ENCODE data around the gene GPR22. TPM values are rescaled to one million over a fixed set of nuclear protein-coding genes. Genes with fewer than 3 reads are reported as not detected.

GPR22 gene
- total and polyA plus RNA-seq, 10 of the 15 experiments (the other 5 are each of a cell fraction or from before 2014, with no cell fraction given): 0.11 to 0.71 (median 0.47) TPM; not detected in 6

DNA sequence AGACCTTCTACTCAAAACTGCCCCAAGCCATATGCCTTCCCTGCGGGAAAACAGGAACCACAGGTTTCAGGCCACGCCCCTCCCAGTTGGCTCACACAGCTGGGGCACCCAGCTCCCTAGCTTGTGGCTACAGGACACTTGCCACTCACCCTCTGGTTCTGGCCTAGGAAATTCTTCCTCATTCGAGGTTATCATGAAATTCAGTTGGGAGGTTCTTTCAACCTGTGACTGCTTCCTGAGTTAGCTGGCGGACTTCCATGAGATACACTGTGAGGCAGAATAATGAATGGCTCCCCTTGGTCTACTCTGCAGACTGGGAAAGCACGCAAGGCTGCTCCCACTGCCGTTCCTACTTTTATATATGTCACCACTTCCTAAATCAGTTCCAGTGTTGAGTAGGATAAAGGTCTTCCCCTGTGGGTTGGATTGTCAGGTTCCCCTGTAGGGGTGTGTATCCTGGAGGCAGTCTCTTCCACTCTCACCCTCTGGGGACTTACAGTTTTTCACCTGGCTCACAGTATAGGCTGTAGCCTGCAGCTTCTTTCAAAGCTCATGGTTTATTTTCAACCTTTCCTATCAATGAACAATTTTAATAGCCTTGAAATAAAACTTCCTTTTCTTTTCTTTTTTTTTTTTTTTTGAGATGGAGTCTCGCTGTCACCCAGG lies 37.0 kb downstream of the GPR22 start:
- Histone ChIP-seq H3K36me3 (ENCODE audit: control insufficient read depth in 2 of 2, insufficient read depth in 2 of 2, low read length in 1 of 2) (peaks cover 0 to 6% of the 10 kb centered on the region in 2 experiments; a peak in 2 of 4 replicates), H3K4me1 (ENCODE audit: control insufficient read depth, insufficient read depth, low read length) (no peaks in the 10 kb centered on the region), H4K20me1 (ENCODE audit: control insufficient read depth, insufficient read depth) (no peaks in the 10 kb centered on the region), H2AFZ (ENCODE audit: control insufficient read depth, low read depth, low read length) (no peak overlapping the region), H3K9me3 (replicated peaks; ENCODE audit: control insufficient read depth, insufficient read depth, low read length) (no peaks in the 10 kb centered on the region), H3K4me2 (ENCODE audit: control insufficient read depth, insufficient read depth) (no peak overlapping the region), H3K27ac (ENCODE audit: control insufficient read depth, insufficient read depth) (no peak overlapping the region), H3K79me2 (ENCODE audit: control insufficient read depth, insufficient read depth, low read length) (no peaks in the 10 kb centered on the region), H3K4me3 (no peak overlapping the region), H3K27me3 (replicated peaks in 1 of 2; ENCODE audit: control insufficient read depth in 2 of 2, insufficient read depth in 2 of 2, low read length in 1 of 2) (no peaks in the 10 kb centered on the region), H3K9ac (ENCODE audit: control insufficient read depth, insufficient read depth, low read length) (no peak overlapping the region)
- ATAC-seq (no peak), FAIRE-seq (no peak), DNase-seq (ENCODE audit: low read depth, low spot score) (no peak)
- intact Hi-C loops (cut with micrococcal nuclease; ENCODE audit: unreplicated experiment) (no loop called here), in situ Hi-C loops (cut with MboI) (no loop called here)
- no TSS peak for BruUV-seq (replicated peaks)
- CTCF ChIA-PET: interaction anchor here (1.3 kb wide), 1 partner anchor 360 kb away, joined by 3 read pairs; no protein-coding TSS in a partner anchor
- WGBS (ENCODE audit: insufficient coverage, insufficient replicate concordance, low lambda C conversion rate, missing lambda C conversion rate): 85% methylated on average over 7 of the region's 7 CpGs
- TF ChIP-seq MYB (IDR thresholded peaks at IDR 0.05; ENCODE audit: borderline replicate concordance, low read depth, low read length): no peak
- TF ChIP-seq, protein P1, sequence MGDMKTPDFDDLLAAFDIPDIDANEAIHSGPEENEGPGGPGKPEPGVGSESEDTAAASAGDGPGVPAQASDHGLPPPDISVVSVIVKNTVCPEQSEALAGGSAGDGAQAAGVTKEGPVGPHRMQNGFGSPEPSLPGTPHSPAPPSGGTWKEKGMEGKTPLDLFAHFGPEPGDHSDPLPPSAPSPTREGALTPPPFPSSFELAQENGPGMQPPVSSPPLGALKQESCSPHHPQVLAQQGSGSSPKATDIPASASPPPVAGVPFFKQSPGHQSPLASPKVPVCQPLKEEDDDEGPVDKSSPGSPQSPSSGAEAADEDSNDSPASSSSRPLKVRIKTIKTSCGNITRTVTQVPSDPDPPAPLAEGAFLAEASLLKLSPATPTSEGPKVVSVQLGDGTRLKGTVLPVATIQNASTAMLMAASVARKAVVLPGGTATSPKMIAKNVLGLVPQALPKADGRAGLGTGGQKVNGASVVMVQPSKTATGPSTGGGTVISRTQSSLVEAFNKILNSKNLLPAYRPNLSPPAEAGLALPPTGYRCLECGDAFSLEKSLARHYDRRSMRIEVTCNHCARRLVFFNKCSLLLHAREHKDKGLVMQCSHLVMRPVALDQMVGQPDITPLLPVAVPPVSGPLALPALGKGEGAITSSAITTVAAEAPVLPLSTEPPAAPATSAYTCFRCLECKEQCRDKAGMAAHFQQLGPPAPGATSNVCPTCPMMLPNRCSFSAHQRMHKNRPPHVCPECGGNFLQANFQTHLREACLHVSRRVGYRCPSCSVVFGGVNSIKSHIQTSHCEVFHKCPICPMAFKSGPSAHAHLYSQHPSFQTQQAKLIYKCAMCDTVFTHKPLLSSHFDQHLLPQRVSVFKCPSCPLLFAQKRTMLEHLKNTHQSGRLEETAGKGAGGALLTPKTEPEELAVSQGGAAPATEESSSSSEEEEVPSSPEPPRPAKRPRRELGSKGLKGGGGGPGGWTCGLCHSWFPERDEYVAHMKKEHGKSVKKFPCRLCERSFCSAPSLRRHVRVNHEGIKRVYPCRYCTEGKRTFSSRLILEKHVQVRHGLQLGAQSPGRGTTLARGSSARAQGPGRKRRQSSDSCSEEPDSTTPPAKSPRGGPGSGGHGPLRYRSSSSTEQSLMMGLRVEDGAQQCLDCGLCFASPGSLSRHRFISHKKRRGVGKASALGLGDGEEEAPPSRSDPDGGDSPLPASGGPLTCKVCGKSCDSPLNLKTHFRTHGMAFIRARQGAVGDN (IDR thresholded peaks at IDR 0.05): no peak
- no peak for TF ChIP-seq SIN3A (IDR thresholded peaks at IDR 0.05; ENCODE audit: low read depth, low read length)
- POLR2A ChIA-PET: no interaction called here
- SMC1A ChIA-PET (ENCODE audit: uncharacterized antibody, unreplicated experiment): interaction anchor here (0.5 kb wide), 1 partner anchor 694 kb away, joined by 3 read pairs; no protein-coding TSS in a partner anchor
- RAD21 ChIA-PET (ENCODE audit: unreplicated experiment): no interaction called here

Small RNAs within 50 kb of the gene (small RNA-seq; reads per million reads assigned to genes)
- gene AC002381.1: not detected

Other genes starting within 250 kb of the GPR22 start
- 15.1 and 18.0 TPM in 2 replicates for gene COG5, start 93.9 kb downstream of the GPR22 start, total RNA-seq (2014; rRNA removed)
- 27.9 and 30.4 TPM in 2 replicates for gene COG5, start 93.9 kb downstream of the GPR22 start, total RNA-seq (2014; rRNA removed; fragmentation: Illumina TruSeq; extraction: Trizol)
- 17.8 and 19.7 TPM in 2 replicates for gene COG5, start 93.9 kb downstream of the GPR22 start, total RNA-seq (2021)
- gene COG5, start 93.9 kb downstream of the GPR22 start, polyA plus RNA-seq (2011; rRNA removed): 25.1 and 37.8 TPM in 2 replicates
- gene COG5, start 93.9 kb downstream of the GPR22 start, polyA plus RNA-seq (2014; fragmentation: Illumina TruSeq; extraction: Trizol): 15.3 and 24.6 TPM in 2 replicates
- gene COG5, start 93.9 kb downstream of the GPR22 start, polyA plus RNA-seq (2014; fragmentation: Nextera tagmentation; extraction: Ambion mirVana): 1 to 10 TPM; 5.5 to 6.8 TPM
- 17.9 and 18.8 TPM in 2 replicates for gene COG5, start 93.9 kb downstream of the GPR22 start, polyA plus RNA-seq (2014; rRNA removed)
- 10 to 100 TPM; 13.7 to 15.9 TPM for gene COG5, start 93.9 kb downstream of the GPR22 start, polyA plus RNA-seq (2016; fragmentation: Nextera tagmentation; extraction: Ambion mirVana)
- gene DUS4L, start 93.9 kb downstream of the GPR22 start, total RNA-seq (2014; rRNA removed): 12.8 and 13.3 TPM in 2 replicates
- 12.3 and 12.7 TPM in 2 replicates for gene DUS4L, start 93.9 kb downstream of the GPR22 start, total RNA-seq (2014; rRNA removed; fragmentation: Illumina TruSeq; extraction: Trizol)
- 7.6 and 11.7 TPM in 2 replicates for gene DUS4L, start 93.9 kb downstream of the GPR22 start, total RNA-seq (2021)
- gene DUS4L, start 93.9 kb downstream of the GPR22 start, polyA plus RNA-seq (2011; rRNA removed): 10.6 and 18.0 TPM in 2 replicates
- 14.1 and 19.2 TPM in 2 replicates for gene DUS4L, start 93.9 kb downstream of the GPR22 start, polyA plus RNA-seq (2014; fragmentation: Illumina TruSeq; extraction: Trizol)
- 1 to 10 TPM; 5.3 to 7.1 TPM for gene DUS4L, start 93.9 kb downstream of the GPR22 start, polyA plus RNA-seq (2014; fragmentation: Nextera tagmentation; extraction: Ambion mirVana)
- gene DUS4L, start 93.9 kb downstream of the GPR22 start, polyA plus RNA-seq (2014; rRNA removed): 12.1 and 13.0 TPM in 2 replicates
- gene DUS4L, start 93.9 kb downstream of the GPR22 start, polyA plus RNA-seq (2016; fragmentation: Nextera tagmentation; extraction: Ambion mirVana): 10 to 100 TPM; 13.3 to 15.3 TPM
- 26.5 and 33.2 TPM in 2 replicates for gene BCAP29, start 110.2 kb downstream of the GPR22 start, total RNA-seq (2014; rRNA removed)
- gene BCAP29, start 110.2 kb downstream of the GPR22 start, total RNA-seq (2014; rRNA removed; fragmentation: Illumina TruSeq; extraction: Trizol): 42.8 and 44.2 TPM in 2 replicates
- 32.0 and 33.4 TPM in 2 replicates for gene BCAP29, start 110.2 kb downstream of the GPR22 start, total RNA-seq (2021)
- 33.3 and 53.2 TPM in 2 replicates for gene BCAP29, start 110.2 kb downstream of the GPR22 start, polyA plus RNA-seq (2011; rRNA removed)
- gene BCAP29, start 110.2 kb downstream of the GPR22 start, polyA plus RNA-seq (2014; fragmentation: Illumina TruSeq; extraction: Trizol): 58.5 and 72.0 TPM in 2 replicates
- gene BCAP29, start 110.2 kb downstream of the GPR22 start, polyA plus RNA-seq (2014; fragmentation: Nextera tagmentation; extraction: Ambion mirVana): 10 to 100 TPM; 26.6 to 36.3 TPM
- 21.2 and 27.0 TPM in 2 replicates for gene BCAP29, start 110.2 kb downstream of the GPR22 start, polyA plus RNA-seq (2014; rRNA removed)
- 10 to 100 TPM; 46.9 to 48.5 TPM for gene BCAP29, start 110.2 kb downstream of the GPR22 start, polyA plus RNA-seq (2016; fragmentation: Nextera tagmentation; extraction: Ambion mirVana)
- gene SLC26A4, start 190.8 kb downstream of the GPR22 start, total RNA-seq (2014; rRNA removed): 0.06 TPM in 1 of 2 replicates, not detected in the other
- 0.09 and 0.18 TPM in 2 replicates for gene SLC26A4, start 190.8 kb downstream of the GPR22 start, total RNA-seq (2014; rRNA removed; fragmentation: Illumina TruSeq; extraction: Trizol)
- not detected in 2 replicates for gene SLC26A4, start 190.8 kb downstream of the GPR22 start, total RNA-seq (2021)
- 0.08 and 0.17 TPM in 2 replicates for gene SLC26A4, start 190.8 kb downstream of the GPR22 start, polyA plus RNA-seq (2011; rRNA removed)
- 0.01 and 0.21 TPM in 2 replicates for gene SLC26A4, start 190.8 kb downstream of the GPR22 start, polyA plus RNA-seq (2014; fragmentation: Illumina TruSeq; extraction: Trizol)
- not detected for gene SLC26A4, start 190.8 kb downstream of the GPR22 start, polyA plus RNA-seq (2014; fragmentation: Nextera tagmentation; extraction: Ambion mirVana)
- 0.20 TPM in 1 of 2 replicates, not detected in the other for gene SLC26A4, start 190.8 kb downstream of the GPR22 start, polyA plus RNA-seq (2014; rRNA removed)
- gene SLC26A4, start 190.8 kb downstream of the GPR22 start, polyA plus RNA-seq (2016; fragmentation: Nextera tagmentation; extraction: Ambion mirVana): under 1 TPM in 1 of 2 experiments, not detected in 1; 0.16 TPM

All from GM12878 (cell line).